Activated CD4-positive, alpha-beta T cell treated with anti-CD3 and anti-CD28 coated beads for 36 hours (primary cell): ENCODE data around the gene TUBB4B. TPM values are rescaled to one million over a fixed set of nuclear protein-coding genes. Genes with fewer than 3 reads are reported as not detected.
A peak's percentile ranks its signal among the peaks of the same experiment; 100 is the strongest.
"Not testable (repeated sequence)": the region's sequence is repeated elsewhere in the genome, so short reads cannot be mapped to it uniquely, and the experiment has no call there.

Source experiments
- ATAC-seq: fragments of 200-7000 bp; cut with Tn5 transposase; one replicate; pipeline ENCODE4 v1.10.0; 2021; ENCODE audit warnings: mild to moderate bottlenecking, moderate library complexity
- CTCF ChIA-PET: fragments of 350-600 bp; sonication (Branson Sonifier 250); formaldehyde crosslinking; loops from one replicate; lab custom pipeline; 2021; ENCODE audit warnings: antibody characterized with exemption; lab: Charles Lee
- POLR2A ChIA-PET: fragments of 350-600 bp; sonication (Branson Sonifier 250); formaldehyde crosslinking; loops from one replicate; lab custom pipeline; 2021; ENCODE audit warnings: antibody characterized with exemption, inconsistent platforms; lab: Charles Lee
- DNase-seq: peaks from one replicate; pipeline ENCODE4 v3.0.0-alpha.2; 2020
- H3K27ac Mint-ChIP-seq: one replicate; pipeline ENCODE4 v1.8.0; 2021; ENCODE audit warnings: mixed read lengths
- H3K27me3 Mint-ChIP-seq: one replicate; pipeline ENCODE4 v1.8.0; 2021; ENCODE audit warnings: mixed read lengths
- H3K36me3 Mint-ChIP-seq: one replicate; pipeline ENCODE4 v1.8.0; 2021; ENCODE audit warnings: low read depth, mixed read lengths
- H3K4me1 Mint-ChIP-seq: one replicate; pipeline ENCODE4 v1.8.0; 2021; ENCODE audit warnings: mixed read lengths
- H3K4me3 Mint-ChIP-seq: one replicate; pipeline ENCODE4 v1.8.0; 2021; ENCODE audit warnings: mild to moderate bottlenecking, moderate library complexity, mixed read lengths
- H3K9me3 Mint-ChIP-seq: one replicate; pipeline ENCODE4 v1.8.0; 2021; ENCODE audit warnings: low read depth, mixed read lengths
- intact Hi-C, 2 experiments: fragments of 100-400 bp; cut with DNase I in 1 of 2; cut with micrococcal nuclease in 1 of 2; formaldehyde crosslinking; loops; one replicate each; pipeline versions ENCODE4 v1.14.2 to v1.15.1; 2022 to 2024; cut with DNase I, micrococcal nuclease
- total RNA-seq, 2 experiments: library from RNA; stranded (reverse); gene quantifications; one replicate each; pipeline ENCODE4 v1.2.3, GENCODE V29; 2021

TUBB4B gene
- total RNA-seq, 2 experiments from 2014 or later, result 264 to 278 TPM

GRCh38 chr9:137234055-137234697, 6.9 kb upstream of the TUBB4B start:
- H3K9me3 Mint-ChIP-seq, result no peaks in the 10 kb centered on the region
- ChIA-PET POLR2A (no interaction called here), CTCF (no interaction called here)
- peaks cover 10% of the 10 kb centered on the region for H3K4me1 Mint-ChIP-seq
- H3K36me3 Mint-ChIP-seq, result no peaks in the 10 kb centered on the region
- no peak for ATAC-seq
- no peak overlapping the region for H3K27ac Mint-ChIP-seq
- peaks cover 2% of the 10 kb centered on the region for H3K27me3 Mint-ChIP-seq
- H3K4me3 Mint-ChIP-seq, result no peak overlapping the region
- no peak for DNase-seq
- intact Hi-C loops, result no loop called here

GRCh38 chr9:137234758-137235423, 6.2 kb upstream of the TUBB4B start:
- no peak overlapping the region for H3K4me3 Mint-ChIP-seq
- H3K36me3 Mint-ChIP-seq, result no peaks in the 10 kb centered on the region
- intact Hi-C loops, result loop anchor here in 1 of 2 experiments (5.0 kb wide), 1 partner anchor 188 kb away; the partner anchor contains the start of gene NPDC1
- DNase-seq (no peak), ATAC-seq (no peak)
- POLR2A ChIA-PET, result no interaction called here
- H3K27me3 Mint-ChIP-seq, result peaks cover 2% of the 10 kb centered on the region
- no peaks in the 10 kb centered on the region for H3K9me3 Mint-ChIP-seq
- H3K4me1 Mint-ChIP-seq, result peaks cover 12% of the 10 kb centered on the region
- H3K27ac Mint-ChIP-seq, result no peak overlapping the region
- CTCF ChIA-PET, result interaction anchor here (0.6 kb wide), 1 partner anchor 206 kb away, joined by 3 read pairs; no protein-coding TSS in a partner anchor

GRCh38 chr9:137235424-137236237, 5.5 kb upstream of the TUBB4B start:
- H3K9me3 Mint-ChIP-seq, result no peaks in the 10 kb centered on the region
- H3K27me3 Mint-ChIP-seq, result peaks cover 2% of the 10 kb centered on the region
- ATAC-seq, result no peak
- POLR2A ChIA-PET, result interaction anchor here (0.8 kb wide), 1 partner anchor 9 kb away, joined by 5 read pairs; no protein-coding TSS in a partner anchor
- intact Hi-C loops, result loop anchor here (1.0 to 5.0 kb wide), 4 partner anchors 12 to 188 kb away; partner anchors contain the start of genes ANAPC2 (in 1 of the 2), NPDC1 (in 1 of the 2), SSNA1 (in 1 of the 2) and TPRN (in 1 of the 2)
- peaks cover 12% of the 10 kb centered on the region for H3K4me1 Mint-ChIP-seq
- DNase-seq, result no peak
- no peak overlapping the region for H3K27ac Mint-ChIP-seq
- CTCF ChIA-PET, result interaction anchor here (0.6 to 1.6 kb wide), 8 partner anchors 9 to 207 kb away, joined by 3 to 23 read pairs (median 5); partner anchors contain the start of genes CYSRT1, RNF208 and RNF224
- H3K4me3 Mint-ChIP-seq, result no peak overlapping the region
- H3K36me3 Mint-ChIP-seq, result no peaks in the 10 kb centered on the region

DNA sequence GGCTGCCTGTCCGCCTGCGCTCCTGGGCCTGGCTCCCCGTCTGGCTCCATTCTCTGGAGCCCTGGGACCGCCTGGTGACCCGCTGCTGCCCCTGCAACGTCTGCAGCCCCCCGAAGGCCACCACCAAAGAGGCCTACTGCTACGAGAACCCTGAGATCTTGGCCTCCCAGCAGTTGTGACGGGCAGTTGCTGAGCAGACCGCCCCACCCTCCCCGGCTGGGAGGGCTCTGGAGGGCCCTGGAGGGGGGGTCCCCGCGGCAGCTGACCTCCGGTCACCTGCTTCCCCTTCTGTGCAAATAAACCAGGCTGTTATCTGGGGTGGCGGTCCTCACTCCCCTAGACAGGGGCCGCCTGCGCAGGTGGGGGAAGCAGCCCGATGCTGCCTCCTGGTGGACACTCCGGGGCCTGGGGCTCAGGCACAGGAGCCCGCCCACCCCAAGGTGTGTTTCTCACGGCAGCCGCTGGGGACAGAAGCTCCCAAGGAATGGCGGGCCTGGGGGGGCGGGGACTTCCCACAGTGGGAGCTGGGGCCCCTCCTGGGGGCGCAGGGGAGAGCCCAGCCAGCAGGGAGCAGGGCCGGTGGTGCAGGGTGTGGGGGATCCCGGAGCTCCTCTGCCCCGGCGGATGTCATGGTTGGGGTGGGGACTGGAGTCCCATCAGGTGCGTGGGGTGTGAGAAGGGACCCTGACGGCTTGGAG, 4.7 kb upstream of the TUBB4B start:
- DNase-seq (peak; percentile 96), ATAC-seq (peak; percentile 33)
- Mint-ChIP-seq H3K4me3 (no peak overlapping the region), H3K9me3 (no peaks in the 10 kb centered on the region), H3K27me3 (peaks cover 2% of the 10 kb centered on the region), H3K4me1 (peaks cover 12% of the 10 kb centered on the region), H3K36me3 (peaks cover 3% of the 10 kb centered on the region), H3K27ac (no peak overlapping the region)
- intact Hi-C loops, result loop anchor here (1.0 to 5.0 kb wide), 4 partner anchors 13 to 189 kb away; partner anchors contain the start of genes ANAPC2 (in 1 of the 2), NPDC1 (in 1 of the 2), SSNA1 (in 1 of the 2) and TPRN (in 1 of the 2)
- ChIA-PET CTCF (interaction anchor here (0.6 to 1.6 kb wide), 33 partner anchors 9 to 407 kb away, joined by 3 to 23 read pairs (median 5); partner anchors contain the start of genes CYSRT1, MAN1B1, NELFB and RNF208), POLR2A (interaction anchor here (0.8 to 0.9 kb wide), 4 partner anchors 8 to 109 kb away, joined by 3 to 5 read pairs (median 4); partner anchors contain the start of gene NELFB)

- ATAC-seq, result no peak
- Mint-ChIP-seq H3K27me3 (peaks cover 2% of the 10 kb centered on the region), H3K36me3 (peaks cover 5% of the 10 kb centered on the region), H3K4me1 (peaks cover 12% of the 10 kb centered on the region), H3K4me3 (no peak overlapping the region), H3K9me3 (no peaks in the 10 kb centered on the region), H3K27ac (no peak overlapping the region)
- intact Hi-C loops, result loop anchor here (1.0 to 5.0 kb wide), 4 partner anchors 14 to 190 kb away; partner anchors contain the start of genes ANAPC2 (in 1 of the 2), NPDC1 (in 1 of the 2), SSNA1 (in 1 of the 2) and TPRN (in 1 of the 2)
- ChIA-PET POLR2A (interaction anchor here (0.9 kb wide), 3 partner anchors 17 to 109 kb away, joined by 3 to 5 read pairs (median 3); partner anchors contain the start of gene NELFB), CTCF (interaction anchor here (0.6 to 1.6 kb wide), 32 partner anchors 10 to 408 kb away, joined by 3 to 23 read pairs (median 5); partner anchors contain the start of genes CYSRT1, MAN1B1, NELFB and RNF208)
- no peak for DNase-seq
Measured at GRCh38 chr9:137236936-137237421, 4.1 kb upstream of the TUBB4B start.

- Mint-ChIP-seq H3K9me3 (no peaks in the 10 kb centered on the region), H3K27me3 (peaks cover 2% of the 10 kb centered on the region), H3K36me3 (peaks cover 15% of the 10 kb centered on the region), H3K27ac (no peak overlapping the region), H3K4me1 (peaks cover 22% of the 10 kb centered on the region), H3K4me3 (no peak overlapping the region)
- ChIA-PET POLR2A (no interaction called here), CTCF (interaction anchor here (0.6 to 1.8 kb wide), 10 partner anchors 11 to 170 kb away, joined by 3 to 23 read pairs (median 5); partner anchors contain the start of genes CYSRT1, RNF208 and RNF224)
- intact Hi-C loops, result loop anchor here (2.0 to 5.0 kb wide), 2 partner anchors 49 to 191 kb away; partner anchors contain the start of genes ANAPC2 (in 1 of the 2), NPDC1 (in 1 of the 2) and SSNA1 (in 1 of the 2)
- DNase-seq (no peak), ATAC-seq (no peak)
Measured at GRCh38 chr9:137237759-137238726, 3.0 kb upstream of the TUBB4B start.

DNA sequence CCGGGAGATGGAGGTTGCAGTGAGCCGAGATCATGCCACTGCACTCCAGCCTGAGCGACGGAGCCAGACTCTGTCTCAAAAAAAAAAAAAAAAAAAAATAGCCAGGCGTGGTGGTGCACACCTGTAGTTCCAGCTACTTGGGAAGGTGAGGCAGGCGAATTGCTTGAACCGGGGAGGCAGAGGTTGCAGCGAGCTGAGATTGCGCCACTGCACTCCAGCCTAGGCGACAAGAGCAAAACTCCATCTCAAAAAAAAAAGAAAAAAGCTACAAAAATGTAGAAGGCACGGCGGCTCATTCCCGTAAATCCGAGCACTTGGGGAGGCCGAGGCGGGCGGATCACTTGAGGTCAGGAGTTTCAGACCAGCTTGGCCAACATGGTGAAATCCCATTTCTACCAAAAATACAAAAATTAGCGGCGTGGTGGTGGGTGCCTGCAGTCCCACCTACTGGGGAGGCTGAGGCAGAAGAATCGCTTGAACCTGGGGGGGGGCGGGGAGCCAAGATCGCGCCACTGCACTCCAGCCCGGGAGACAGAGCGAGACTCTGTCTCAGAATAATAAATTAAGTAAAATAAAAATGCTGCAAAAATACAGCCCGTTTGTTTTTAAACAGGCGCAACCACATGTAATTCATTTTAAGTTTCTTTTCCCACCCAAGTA, 1.4 kb upstream of the TUBB4B start:
- H3K27me3 Mint-ChIP-seq, ATAC-seq, DNase-seq, H3K9me3 Mint-ChIP-seq: not testable (repeated sequence)
- CTCF ChIA-PET, result interaction anchor here (1.2 to 1.8 kb wide), 4 partner anchors 13 to 144 kb away, joined by 5 to 8 read pairs (median 6); partner anchors contain the start of genes CYSRT1 and RNF224
- Mint-ChIP-seq H3K36me3 (peaks cover 27% of the 10 kb centered on the region), H3K27ac (peak overlapping the region; percentile 42), H3K4me1 (peaks cover 27% of the 10 kb centered on the region), H3K4me3 (peak overlapping the region; percentile 83)
- POLR2A ChIA-PET, result interaction anchor here (0.6 to 1.7 kb wide), 5 partner anchors 17 to 153 kb away, joined by 3 to 10 read pairs (median 7); partner anchors contain the start of genes MAN1B1 and RNF208
- intact Hi-C loops, result loop anchor here (1.0 to 5.0 kb wide), 8 partner anchors 16 to 756 kb away; partner anchors contain the start of genes ANAPC2 (in 1 of the 2), MAN1B1 (in 1 of the 2), NDOR1 (in 1 of the 2) and NPDC1 (in 1 of the 2)

DNA sequence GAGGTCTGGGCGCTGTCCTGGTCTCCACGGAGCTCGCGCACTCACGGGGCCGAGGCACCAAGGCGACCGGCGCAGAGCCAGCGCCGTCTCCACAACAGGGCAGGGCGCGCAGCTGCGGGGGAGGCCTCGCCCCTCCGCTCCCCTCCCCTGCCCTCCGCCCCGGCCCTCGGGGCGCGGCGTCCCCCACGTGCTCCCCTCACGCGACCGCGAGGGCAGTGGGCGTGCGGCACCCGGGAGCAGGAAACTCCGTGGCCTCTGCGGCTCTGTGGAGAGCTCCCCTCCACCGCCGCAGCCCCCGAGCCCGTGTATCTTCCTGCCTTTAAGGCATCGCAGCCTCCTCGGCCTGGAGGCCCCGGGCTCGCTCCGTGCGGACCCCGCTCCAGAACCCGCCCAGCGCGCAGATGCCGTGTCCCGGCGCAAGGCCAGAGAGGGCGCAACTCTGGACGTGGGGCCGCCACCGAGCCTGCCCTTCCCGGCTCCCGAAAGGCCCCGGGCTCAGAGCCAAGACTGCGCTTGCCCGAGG, 708 bp upstream of the TUBB4B start:
- Mint-ChIP-seq H3K36me3 (peaks cover 27% of the 10 kb centered on the region), H3K4me1 (peaks cover 27% of the 10 kb centered on the region), H3K27me3 (no peaks in the 10 kb centered on the region), H3K9me3 (no peaks in the 10 kb centered on the region), H3K4me3 (peak overlapping the region; percentile 83), H3K27ac (no peak overlapping the region)
- intact Hi-C loops, result loop anchor here (1.0 to 2.0 kb wide), 7 partner anchors 17 to 757 kb away; partner anchors contain the start of genes ANAPC2 (in 1 of the 2), MAN1B1 (in 1 of the 2), NDOR1 (in 1 of the 2) and PAXX (in 1 of the 2)
- DNase-seq (peak; percentile 79), ATAC-seq (peak; percentile 16)
- POLR2A ChIA-PET, result interaction anchor here (0.6 to 1.7 kb wide), 14 partner anchors 13 to 362 kb away, joined by 3 to 13 read pairs (median 4); partner anchors contain the start of genes FBXW5, MAN1B1, NELFB and RNF208
- CTCF ChIA-PET, result interaction anchor here (0.9 to 1.8 kb wide), 5 partner anchors 13 to 145 kb away, joined by 3 to 8 read pairs (median 6); partner anchors contain the start of genes CYSRT1 and RNF224
